ENCODE measurements around the gene XPNPEP1.

XPNPEP1 gene

DNA sequence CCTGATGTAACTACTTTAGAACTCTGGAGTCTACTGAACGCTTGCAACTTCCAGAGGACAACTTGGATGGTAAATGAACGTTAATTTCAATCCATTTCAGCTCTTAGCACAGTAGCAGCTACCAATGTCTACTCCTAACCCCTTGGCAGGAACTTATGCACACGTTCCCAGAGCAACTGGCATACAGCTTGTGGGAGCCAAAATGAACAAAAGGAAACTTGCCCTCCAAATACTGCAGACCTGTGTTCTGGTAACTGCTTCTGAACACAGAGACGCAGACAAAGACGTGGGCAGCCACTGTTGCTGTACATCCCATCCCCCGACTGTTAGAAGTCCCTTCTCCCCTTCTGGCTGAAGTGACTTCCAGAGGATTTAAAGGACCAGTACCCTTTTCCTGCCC is 61.3 kb downstream of the XPNPEP1 start:
- no peak overlapping the region for H3K9ac ChIP-seq (ENCODE audit: low read length)
- no peak overlapping the region for H3K4me3 ChIP-seq (ENCODE audit: low read depth, low read length, poor library complexity, severe bottlenecking)

GRCh38 chr10:109861081-109861480 is 62.2 kb downstream of the XPNPEP1 start:
- H3K4me2 ChIP-seq (ENCODE audit: low read length): no peak overlapping the region
- H3K36me3 ChIP-seq (ENCODE audit: insufficient read depth, low read length): peaks cover 35% of the 10 kb centered on the region
- no peaks in the 10 kb centered on the region for H3K79me2 ChIP-seq (ENCODE audit: insufficient read depth, low read length)
- no peak overlapping the region for H3K4me3 ChIP-seq (ENCODE audit: low read depth, low read length, poor library complexity, severe bottlenecking)
- no peaks in the 10 kb centered on the region for H3K9me2 ChIP-seq (ENCODE audit: low read depth, low read length)
- TF ChIP-seq EZH2 (IDR thresholded peaks at IDR 0.05; ENCODE audit: borderline replicate concordance, low read length): no peak
- TF ChIP-seq, protein P1, sequence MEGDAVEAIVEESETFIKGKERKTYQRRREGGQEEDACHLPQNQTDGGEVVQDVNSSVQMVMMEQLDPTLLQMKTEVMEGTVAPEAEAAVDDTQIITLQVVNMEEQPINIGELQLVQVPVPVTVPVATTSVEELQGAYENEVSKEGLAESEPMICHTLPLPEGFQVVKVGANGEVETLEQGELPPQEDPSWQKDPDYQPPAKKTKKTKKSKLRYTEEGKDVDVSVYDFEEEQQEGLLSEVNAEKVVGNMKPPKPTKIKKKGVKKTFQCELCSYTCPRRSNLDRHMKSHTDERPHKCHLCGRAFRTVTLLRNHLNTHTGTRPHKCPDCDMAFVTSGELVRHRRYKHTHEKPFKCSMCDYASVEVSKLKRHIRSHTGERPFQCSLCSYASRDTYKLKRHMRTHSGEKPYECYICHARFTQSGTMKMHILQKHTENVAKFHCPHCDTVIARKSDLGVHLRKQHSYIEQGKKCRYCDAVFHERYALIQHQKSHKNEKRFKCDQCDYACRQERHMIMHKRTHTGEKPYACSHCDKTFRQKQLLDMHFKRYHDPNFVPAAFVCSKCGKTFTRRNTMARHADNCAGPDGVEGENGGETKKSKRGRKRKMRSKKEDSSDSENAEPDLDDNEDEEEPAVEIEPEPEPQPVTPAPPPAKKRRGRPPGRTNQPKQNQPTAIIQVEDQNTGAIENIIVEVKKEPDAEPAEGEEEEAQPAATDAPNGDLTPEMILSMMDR (IDR thresholded peaks at IDR 0.05; ENCODE audit: low read length): no peak
- no peaks in the 10 kb centered on the region for H3K4me1 ChIP-seq (ENCODE audit: insufficient read depth, low read length, severe bottlenecking)
- H3K27me3 ChIP-seq (ENCODE audit: insufficient read depth, low read length): no peaks in the 10 kb centered on the region
- H3F3A ChIP-seq (ENCODE audit: insufficient read depth, low read length): no peaks in the 10 kb centered on the region
- H3K9me3 ChIP-seq (ENCODE audit: low read length): peaks cover 8% of the 10 kb centered on the region; the same call in 1 of the 2 replicates
- no peak overlapping the region for H3K9ac ChIP-seq (ENCODE audit: low read length)
- no peak overlapping the region for H3K27ac ChIP-seq (ENCODE audit: low read depth, low read length, poor library complexity, severe bottlenecking)
- no peaks in the 10 kb centered on the region for H4K20me1 ChIP-seq (ENCODE audit: insufficient read depth, low read length)
- H2AFZ ChIP-seq (ENCODE audit: low read length): no peak overlapping the region

More for the DNA sequence above, 61.3 kb downstream of the XPNPEP1 start:
- H2AFZ ChIP-seq (ENCODE audit: low read length): no peak overlapping the region
- no peaks in the 10 kb centered on the region for H3K79me2 ChIP-seq (ENCODE audit: insufficient read depth, low read length)
- no peak overlapping the region for H3K27ac ChIP-seq (ENCODE audit: low read depth, low read length, poor library complexity, severe bottlenecking)
- no peaks in the 10 kb centered on the region for H3K27me3 ChIP-seq (ENCODE audit: insufficient read depth, low read length)
- no peaks in the 10 kb centered on the region for H4K20me1 ChIP-seq (ENCODE audit: insufficient read depth, low read length)
- H3K36me3 ChIP-seq (ENCODE audit: insufficient read depth, low read length): peaks cover 45% of the 10 kb centered on the region
- no peaks in the 10 kb centered on the region for H3F3A ChIP-seq (ENCODE audit: insufficient read depth, low read length)
- H3K9me3 ChIP-seq (ENCODE audit: low read length): peaks cover 8% of the 10 kb centered on the region; the same call in 1 of the 2 replicates
- H3K4me2 ChIP-seq (ENCODE audit: low read length): no peak overlapping the region
- no peaks in the 10 kb centered on the region for H3K9me2 ChIP-seq (ENCODE audit: low read depth, low read length)
- no peaks in the 10 kb centered on the region for H3K4me1 ChIP-seq (ENCODE audit: insufficient read depth, low read length, severe bottlenecking)
- no peak for TF ChIP-seq EZH2 (IDR thresholded peaks at IDR 0.05; ENCODE audit: borderline replicate concordance, low read length)
- TF ChIP-seq, protein P1 (IDR thresholded peaks at IDR 0.05; ENCODE audit: low read length): no peak

GRCh38 chr10:109859221-109859620 is 64.1 kb downstream of the XPNPEP1 start:
- Histone ChIP-seq H3K9ac (ENCODE audit: low read length) (no peak overlapping the region), H3F3A (ENCODE audit: insufficient read depth, low read length) (no peaks in the 10 kb centered on the region), H3K4me3 (ENCODE audit: low read depth, low read length, poor library complexity, severe bottlenecking) (no peak overlapping the region), H3K9me2 (ENCODE audit: low read depth, low read length) (no peaks in the 10 kb centered on the region), H3K27me3 (ENCODE audit: insufficient read depth, low read length) (no peaks in the 10 kb centered on the region), H2AFZ (ENCODE audit: low read length) (no peak overlapping the region), H3K79me2 (ENCODE audit: insufficient read depth, low read length) (no peaks in the 10 kb centered on the region), H4K20me1 (ENCODE audit: insufficient read depth, low read length) (no peaks in the 10 kb centered on the region), H3K9me3 (ENCODE audit: low read length) (peaks cover 4% of the 10 kb centered on the region; the same call in 1 of the 2 replicates), H3K36me3 (ENCODE audit: insufficient read depth, low read length) (peaks cover 16% of the 10 kb centered on the region), H3K4me1 (ENCODE audit: insufficient read depth, low read length, severe bottlenecking) (no peaks in the 10 kb centered on the region), H3K27ac (ENCODE audit: low read depth, low read length, poor library complexity, severe bottlenecking) (no peak overlapping the region), H3K4me2 (ENCODE audit: low read length) (no peak overlapping the region)
- TF ChIP-seq EZH2 (IDR thresholded peaks at IDR 0.05; ENCODE audit: borderline replicate concordance, low read length): no peak
- TF ChIP-seq, protein P1 (IDR thresholded peaks at IDR 0.05; ENCODE audit: low read length): no peak

Measured in OCI-LY1 (cell line).